Measurements from ENCODE around the gene CDH13.

CDH13 gene

DNA sequence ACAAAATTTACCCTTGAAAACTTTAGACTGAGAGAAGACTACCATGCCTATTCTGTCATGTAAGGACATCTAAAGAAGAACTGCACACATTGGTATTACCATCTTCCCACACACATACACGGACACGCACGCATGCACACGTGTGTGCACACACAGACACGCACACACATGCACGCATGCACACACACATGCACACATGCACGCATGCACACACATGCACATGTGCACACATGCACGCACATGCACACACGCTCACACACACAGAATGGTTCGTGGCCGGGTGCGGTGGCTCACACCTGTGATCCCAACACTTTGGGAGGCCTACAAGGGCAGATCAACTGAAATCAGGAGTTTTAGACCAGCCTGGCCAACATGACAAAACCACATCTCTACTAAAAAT lies 884.1 kb downstream of the CDH13 start:
- intact Hi-C loops (cut with DNase I; ENCODE audit: low total_unique reads): no loop called here
- Histone ChIP-seq H3K27ac (no peak overlapping the region), H3K36me3 (no peaks in the 10 kb centered on the region), H3K27me3 (no peaks in the 10 kb centered on the region), H3K9me3 (no peaks in the 10 kb centered on the region), H3K4me1 (no peaks in the 10 kb centered on the region), H3K4me3 (no peak overlapping the region)
- TF ChIP-seq, protein P1, sequence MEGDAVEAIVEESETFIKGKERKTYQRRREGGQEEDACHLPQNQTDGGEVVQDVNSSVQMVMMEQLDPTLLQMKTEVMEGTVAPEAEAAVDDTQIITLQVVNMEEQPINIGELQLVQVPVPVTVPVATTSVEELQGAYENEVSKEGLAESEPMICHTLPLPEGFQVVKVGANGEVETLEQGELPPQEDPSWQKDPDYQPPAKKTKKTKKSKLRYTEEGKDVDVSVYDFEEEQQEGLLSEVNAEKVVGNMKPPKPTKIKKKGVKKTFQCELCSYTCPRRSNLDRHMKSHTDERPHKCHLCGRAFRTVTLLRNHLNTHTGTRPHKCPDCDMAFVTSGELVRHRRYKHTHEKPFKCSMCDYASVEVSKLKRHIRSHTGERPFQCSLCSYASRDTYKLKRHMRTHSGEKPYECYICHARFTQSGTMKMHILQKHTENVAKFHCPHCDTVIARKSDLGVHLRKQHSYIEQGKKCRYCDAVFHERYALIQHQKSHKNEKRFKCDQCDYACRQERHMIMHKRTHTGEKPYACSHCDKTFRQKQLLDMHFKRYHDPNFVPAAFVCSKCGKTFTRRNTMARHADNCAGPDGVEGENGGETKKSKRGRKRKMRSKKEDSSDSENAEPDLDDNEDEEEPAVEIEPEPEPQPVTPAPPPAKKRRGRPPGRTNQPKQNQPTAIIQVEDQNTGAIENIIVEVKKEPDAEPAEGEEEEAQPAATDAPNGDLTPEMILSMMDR (IDR thresholded peaks at IDR 0.05): no peak
- DNase-seq: no peak

DNA sequence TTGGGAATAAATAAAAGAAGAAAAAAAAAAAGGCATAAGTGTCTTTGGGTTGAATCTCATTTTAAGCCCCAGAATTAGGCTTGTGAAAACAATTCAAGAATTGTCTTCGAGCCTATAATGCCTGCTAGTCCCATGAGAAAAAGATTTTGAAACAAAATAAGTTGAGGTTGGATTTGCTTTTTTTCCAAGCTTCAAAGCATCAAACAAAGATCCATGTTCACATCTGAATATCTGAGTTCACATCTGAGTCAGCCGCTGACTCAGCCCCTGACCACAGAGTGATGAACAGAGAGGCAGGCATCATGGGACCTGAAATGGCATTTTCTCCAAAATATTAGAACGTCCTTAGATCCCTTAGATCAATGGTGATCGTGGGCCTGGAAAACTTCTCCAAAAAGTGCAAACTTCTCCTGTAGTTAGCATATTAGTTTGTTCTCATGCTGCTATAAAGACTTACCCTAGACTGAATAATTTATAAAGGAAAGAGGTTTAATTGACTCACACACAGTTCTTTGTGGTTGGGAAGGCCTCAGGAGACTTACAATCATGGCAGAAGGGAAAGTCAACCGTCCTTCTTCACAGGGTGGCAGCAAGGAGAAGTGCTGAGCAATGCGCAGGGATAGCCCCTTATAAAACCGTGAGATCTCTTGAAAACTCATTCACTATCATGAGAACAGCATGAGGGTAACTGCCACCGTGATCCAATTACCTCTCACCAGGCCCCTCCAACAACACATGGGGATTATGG lies 886.4 kb downstream of the CDH13 start:
- DNase-seq: no peak
- no peaks in the 10 kb centered on the region for H3K36me3 ChIP-seq
- TF ChIP-seq, protein P1 (IDR thresholded peaks at IDR 0.05): no peak
- no peak overlapping the region for H3K27ac ChIP-seq
- H3K4me1 ChIP-seq: no peaks in the 10 kb centered on the region
- no peaks in the 10 kb centered on the region for H3K27me3 ChIP-seq
- H3K4me3 ChIP-seq: no peak overlapping the region
- no peaks in the 10 kb centered on the region for H3K9me3 ChIP-seq
- intact Hi-C loops (cut with DNase I; ENCODE audit: low total_unique reads): no loop called here

DNA sequence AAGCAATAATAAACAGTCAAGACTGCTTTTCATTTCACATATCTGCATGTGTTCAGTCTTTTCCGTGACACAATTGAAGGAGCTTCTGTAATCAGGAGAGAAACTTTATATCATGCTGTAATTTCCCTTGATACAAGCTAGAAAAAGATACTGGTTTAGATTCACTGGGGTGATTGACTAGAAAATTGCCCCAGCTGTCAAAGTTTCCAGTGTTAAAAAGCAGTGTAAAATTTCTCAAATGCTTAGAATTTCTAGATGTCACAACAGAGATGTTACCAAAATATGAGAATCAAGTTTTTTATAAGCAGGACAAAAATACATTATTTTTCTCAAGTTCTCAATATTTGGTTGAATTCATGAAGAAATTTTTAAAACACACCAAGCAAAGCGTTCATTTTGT lies 888.6 kb downstream of the CDH13 start:
- no peak overlapping the region for H3K27ac ChIP-seq
- no peaks in the 10 kb centered on the region for H3K4me1 ChIP-seq
- TF ChIP-seq, protein P1 (IDR thresholded peaks at IDR 0.05): no peak

DNA sequence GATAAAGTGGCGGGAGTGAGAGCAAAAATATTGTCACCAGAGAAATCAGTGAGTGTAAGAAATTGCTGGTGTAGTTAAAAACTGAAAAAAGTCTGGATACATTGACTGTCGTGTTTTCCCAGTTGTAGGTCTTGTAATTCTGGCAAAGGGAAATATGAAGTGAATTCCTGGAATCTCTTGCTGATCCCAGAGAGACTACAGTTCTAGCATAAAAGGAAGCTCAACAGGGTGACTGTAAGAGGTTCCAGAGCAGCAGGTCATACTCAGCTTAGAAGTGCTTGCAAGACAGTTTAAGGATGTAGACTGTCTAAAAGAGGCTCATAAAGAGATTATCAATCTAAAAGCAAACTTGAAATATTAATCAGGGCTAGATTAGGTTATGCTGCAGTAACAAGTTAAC lies 890.2 kb downstream of the CDH13 start:
- Histone ChIP-seq H3K36me3 (no peaks in the 10 kb centered on the region), H3K27ac (no peak overlapping the region), H3K27me3 (no peaks in the 10 kb centered on the region), H3K4me3 (no peak overlapping the region), H3K9me3 (no peaks in the 10 kb centered on the region), H3K4me1 (no peaks in the 10 kb centered on the region)
- no peak for DNase-seq
- intact Hi-C loops (cut with DNase I; ENCODE audit: low total_unique reads): no loop called here
- TF ChIP-seq, protein P1 (IDR thresholded peaks at IDR 0.05): no peak

More for the DNA sequence above, 888.6 kb downstream of the CDH13 start:
- Histone ChIP-seq H3K9me3 (no peaks in the 10 kb centered on the region), H3K36me3 (no peaks in the 10 kb centered on the region), H3K27me3 (no peaks in the 10 kb centered on the region), H3K4me3 (no peak overlapping the region)
- no peak for DNase-seq
- intact Hi-C loops (cut with DNase I; ENCODE audit: low total_unique reads): no loop called here

DNA sequence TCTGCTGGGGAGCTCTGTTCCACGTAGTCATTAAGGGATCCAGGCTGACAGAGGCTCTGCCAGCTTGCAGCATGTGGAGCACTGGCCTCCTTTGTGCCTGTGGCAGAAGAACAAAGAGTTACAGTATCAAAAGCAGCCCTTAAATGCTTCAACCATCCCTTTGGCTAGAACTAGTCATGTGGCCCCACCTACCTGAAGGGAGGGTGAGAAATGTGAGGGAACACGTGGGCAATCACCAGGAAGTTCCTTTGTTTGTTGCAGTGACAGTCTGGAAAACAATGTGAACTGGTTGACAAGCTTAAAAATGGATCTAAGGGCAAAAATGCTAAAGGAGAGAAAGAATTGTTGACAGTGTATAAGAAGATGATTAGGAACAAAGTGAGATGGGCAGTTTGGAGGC lies 890.6 kb downstream of the CDH13 start:
- Histone ChIP-seq H3K36me3 (no peaks in the 10 kb centered on the region), H3K27ac (no peak overlapping the region), H3K9me3 (no peaks in the 10 kb centered on the region), H3K4me3 (no peak overlapping the region), H3K4me1 (no peaks in the 10 kb centered on the region), H3K27me3 (no peaks in the 10 kb centered on the region)
- TF ChIP-seq, protein P1 (IDR thresholded peaks at IDR 0.05): no peak
- no peak for DNase-seq
- intact Hi-C loops (cut with DNase I; ENCODE audit: low total_unique reads): no loop called here

All from tibial artery (tissue), 4 donors.